ENCODE data around the gene NTM. TPM values are rescaled to one million over a fixed set of nuclear protein-coding genes. Genes with fewer than 3 reads are reported as not detected.

The NTM gene
- total and polyA plus RNA-seq, 2 donors (not counting 3 experiments of a cell fraction or from before 2014, with no cell fraction given) = 1.00 to 1.1 TPM

- Histone ChIP-seq H3K9ac (replicated peaks; ENCODE audit: extremely low read depth, insufficient read depth, low read length) (no peak overlapping the region), H3K9me3 (replicated peaks; ENCODE audit: control insufficient read depth, insufficient read depth, low read length) (no peaks in the 10 kb centered on the region), H4K20me1 (replicated peaks; ENCODE audit: control insufficient read depth, extremely low read depth, insufficient read depth, low read length) (no peaks in the 10 kb centered on the region), H2AFZ (ENCODE audit: low read depth, low read length) (no peak overlapping the region), H3K9me1 (replicated peaks; ENCODE audit: control insufficient read depth, extremely low read depth, insufficient read depth, low read length) (no peaks in the 10 kb centered on the region), H3K79me2 (ENCODE audit: control insufficient read depth, insufficient read depth, low read length) (no peaks in the 10 kb centered on the region), H3K4me3 (replicated peaks in 1 of 3; ENCODE audit: insufficient read depth in 1 of 3, low read depth in 1 of 3, low read length in 3 of 3) (no peak overlapping the region), H3K27ac (ENCODE audit: insufficient read depth, low read depth, low read length) (no peak overlapping the region), H3K27me3 (ENCODE audit: control insufficient read depth in 2 of 2, insufficient read depth in 2 of 2, low read length in 2 of 2) (peaks cover 0 to 2% of the 10 kb centered on the region in 2 experiments), H3K36me3 (ENCODE audit: control insufficient read depth in 2 of 2, extremely low read depth in 1 of 2, insufficient read depth in 2 of 2, low read length in 2 of 2) (no peaks in the 10 kb centered on the region), H3K4me2 (ENCODE audit: insufficient read depth, low read length) (no peak overlapping the region), H3K4me1 (ENCODE audit: control insufficient read depth, extremely low read depth, insufficient read depth, low read length) (no peaks in the 10 kb centered on the region)
- FAIRE-seq (no peak), DNase-seq (ENCODE audit: low read depth, low spot score) (no peak)
- CTCF ChIA-PET = interaction anchor here (0.6 to 10.9 kb wide), 7 partner anchors 17 to 1250 kb away, joined by 3 to 263 read pairs (median 5); no protein-coding TSS in a partner anchor
- intact Hi-C loops (cut with micrococcal nuclease) = loop anchor here (1.0 kb wide), 2 partner anchors 55 to 1374 kb away; no protein-coding TSS in a partner anchor
- BruUV-seq (replicated peaks) = no TSS peak
- dilution Hi-C loops (cut with MboI; ENCODE audit: extremely low pct_ligation_motif_present, low sequenced_read_pairs) = no loop called here
- TF ChIP-seq EZH2 (IDR thresholded peaks at IDR 0.05; ENCODE audit: borderline replicate concordance, low read depth, low read length, severe bottlenecking) (no peak), GATA2 (IDR thresholded peaks at IDR 0.05; ENCODE audit: insufficient read depth, insufficient read length, low read depth, low read length) (no peak), JUN (IDR thresholded peaks at IDR 0.05; ENCODE audit: borderline replicate concordance, insufficient read depth, insufficient read length, low read depth) (no peak)
- TF ChIP-seq, protein P1, sequence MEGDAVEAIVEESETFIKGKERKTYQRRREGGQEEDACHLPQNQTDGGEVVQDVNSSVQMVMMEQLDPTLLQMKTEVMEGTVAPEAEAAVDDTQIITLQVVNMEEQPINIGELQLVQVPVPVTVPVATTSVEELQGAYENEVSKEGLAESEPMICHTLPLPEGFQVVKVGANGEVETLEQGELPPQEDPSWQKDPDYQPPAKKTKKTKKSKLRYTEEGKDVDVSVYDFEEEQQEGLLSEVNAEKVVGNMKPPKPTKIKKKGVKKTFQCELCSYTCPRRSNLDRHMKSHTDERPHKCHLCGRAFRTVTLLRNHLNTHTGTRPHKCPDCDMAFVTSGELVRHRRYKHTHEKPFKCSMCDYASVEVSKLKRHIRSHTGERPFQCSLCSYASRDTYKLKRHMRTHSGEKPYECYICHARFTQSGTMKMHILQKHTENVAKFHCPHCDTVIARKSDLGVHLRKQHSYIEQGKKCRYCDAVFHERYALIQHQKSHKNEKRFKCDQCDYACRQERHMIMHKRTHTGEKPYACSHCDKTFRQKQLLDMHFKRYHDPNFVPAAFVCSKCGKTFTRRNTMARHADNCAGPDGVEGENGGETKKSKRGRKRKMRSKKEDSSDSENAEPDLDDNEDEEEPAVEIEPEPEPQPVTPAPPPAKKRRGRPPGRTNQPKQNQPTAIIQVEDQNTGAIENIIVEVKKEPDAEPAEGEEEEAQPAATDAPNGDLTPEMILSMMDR (IDR thresholded peaks at IDR 0.05; ENCODE audit: extremely low read depth in 1 of 2, insufficient read depth in 1 of 2, low read depth in 1 of 2, low read length in 2 of 2) = no peak
- POLR2A ChIA-PET = no interaction called here
Measured at GRCh38 chr11:131690776-131691175, 320.4 kb downstream of the NTM start.

All from endothelial cell of umbilical vein (primary cell).